Islet of Langerhans (tissue), 1 donor: ENCODE results near the gene TOP3B.

ENCODE experiments used
- FAIRE-seq: peaks from one replicate; lab custom pipeline; 2011; peaks lifted over from hg19 to GRCh38; lab: Jason Lieb, UNC

The TOP3B gene

DNA sequence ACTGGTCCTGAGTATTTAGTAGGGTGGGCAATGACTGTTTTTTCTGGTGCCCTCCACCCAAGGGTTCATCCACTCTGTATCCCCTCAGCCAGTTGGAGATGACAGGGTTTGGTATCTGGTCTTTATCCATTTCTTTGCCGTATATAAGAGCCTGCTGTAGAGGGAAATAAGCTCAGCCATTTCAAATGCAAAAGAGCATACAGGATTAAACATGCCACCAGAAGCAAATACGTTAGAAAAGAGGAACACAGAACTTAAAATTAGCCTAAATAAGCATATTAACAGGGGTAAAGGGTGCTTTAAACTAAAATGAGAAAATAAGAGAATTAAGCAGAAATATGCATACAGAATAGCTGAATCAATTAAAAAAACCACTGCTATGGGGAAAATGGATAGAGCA lies 27.8 kb upstream of the TOP3B start:
- FAIRE-seq = no peak

- no peak for FAIRE-seq
These were observed 27.1 kb upstream of the TOP3B start for GRCh38 chr22:22009661-22010060.

GRCh38 chr22:22006596-22006990 lies 24.0 kb upstream of the TOP3B start:
- FAIRE-seq = no peak

- no peak for FAIRE-seq
These were observed 23.5 kb upstream of the TOP3B start for GRCh38 chr22:22005945-22006595.

GRCh38 chr22:22003233-22003632 lies 20.6 kb upstream of the TOP3B start:
- FAIRE-seq = no peak

DNA sequence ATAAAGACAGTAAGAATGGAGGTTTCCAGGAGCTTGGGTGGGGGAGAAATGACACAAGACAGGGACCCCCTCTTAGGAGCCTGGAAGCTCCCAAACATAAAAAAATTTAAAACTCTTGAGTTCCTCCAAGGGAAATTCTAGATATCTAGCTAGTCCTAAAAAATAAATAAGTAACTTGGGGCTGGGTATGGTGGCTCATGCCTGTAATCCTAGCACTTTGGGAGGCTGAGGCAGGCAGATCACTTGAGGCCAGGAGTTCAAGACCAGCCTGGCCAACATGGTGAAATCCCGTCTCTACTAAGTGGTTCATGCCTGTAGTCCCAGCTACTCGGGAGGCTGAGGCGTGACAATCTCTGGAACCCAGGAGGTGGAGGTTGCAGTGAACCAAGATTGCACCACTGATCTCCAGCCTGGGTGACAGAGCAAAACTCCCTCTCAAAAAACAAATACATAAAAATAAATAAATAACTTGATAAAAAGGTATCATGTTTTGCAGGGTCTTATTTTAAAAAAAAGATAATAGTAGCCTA lies 20.0 kb upstream of the TOP3B start:
- no peak for FAIRE-seq

DNA sequence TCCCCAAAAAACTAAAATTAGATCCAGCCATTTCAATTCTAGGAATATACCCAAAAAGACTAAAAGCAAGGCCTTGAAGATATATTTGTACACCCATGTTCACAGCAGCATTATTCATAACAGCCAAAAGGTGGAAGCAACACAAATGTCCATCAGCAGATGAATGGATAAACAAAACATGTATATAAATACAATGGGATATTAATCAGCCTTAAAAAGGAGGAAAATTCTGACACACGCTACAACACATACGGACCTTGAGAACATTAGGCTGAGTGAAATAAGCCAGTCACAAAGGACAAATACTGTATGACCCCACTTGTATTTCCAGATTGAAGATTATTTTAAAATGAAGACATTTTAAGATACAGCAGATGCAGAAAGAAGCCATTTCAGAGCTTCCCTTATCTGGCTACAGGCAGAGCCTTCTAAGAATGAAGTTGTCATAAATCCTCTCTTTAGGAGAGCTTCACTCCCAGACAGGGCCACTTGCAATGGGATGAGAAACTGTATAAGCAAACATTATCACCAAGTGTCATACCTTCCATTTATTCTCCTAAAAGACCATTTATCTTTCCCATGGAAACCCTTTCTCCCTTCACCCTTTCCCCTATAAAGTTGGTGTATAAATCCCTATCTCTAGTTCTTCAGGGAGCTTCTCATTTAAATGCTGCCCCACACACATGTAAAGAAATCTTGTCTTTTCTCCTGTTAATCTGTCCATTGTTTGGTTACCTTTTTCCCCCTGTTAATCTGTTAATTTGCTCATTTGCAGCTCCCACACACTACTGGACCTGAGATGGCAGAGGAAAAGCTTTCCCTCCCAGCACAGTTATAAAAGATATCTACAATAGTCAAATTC lies 19.3 kb upstream of the TOP3B start:
- no peak for FAIRE-seq

GRCh38 chr22:21998595-21999247 lies 16.1 kb upstream of the TOP3B start:
- no peak for FAIRE-seq

GRCh38 chr22:21996175-21996720 lies 13.7 kb upstream of the TOP3B start:
- no peak for FAIRE-seq

DNA sequence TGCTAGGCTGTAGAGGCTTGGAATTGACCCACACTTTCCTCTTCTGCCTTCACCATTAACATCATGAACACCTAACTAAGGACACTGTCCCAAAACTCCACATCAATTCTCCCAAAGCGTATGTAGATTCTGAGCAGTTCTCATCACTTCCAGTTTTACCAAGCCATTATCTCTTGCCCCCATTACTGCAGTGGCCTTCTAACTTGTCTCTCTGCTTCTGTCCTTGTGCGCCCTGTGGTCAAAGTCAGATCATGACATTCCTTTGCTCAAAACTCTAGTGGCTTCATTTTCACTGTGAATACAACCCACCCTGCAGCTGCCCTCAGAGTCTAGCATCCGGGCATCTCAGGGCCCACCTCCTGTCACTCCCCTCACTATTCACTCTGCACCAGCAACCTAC lies 13.1 kb upstream of the TOP3B start:
- FAIRE-seq = no peak

DNA sequence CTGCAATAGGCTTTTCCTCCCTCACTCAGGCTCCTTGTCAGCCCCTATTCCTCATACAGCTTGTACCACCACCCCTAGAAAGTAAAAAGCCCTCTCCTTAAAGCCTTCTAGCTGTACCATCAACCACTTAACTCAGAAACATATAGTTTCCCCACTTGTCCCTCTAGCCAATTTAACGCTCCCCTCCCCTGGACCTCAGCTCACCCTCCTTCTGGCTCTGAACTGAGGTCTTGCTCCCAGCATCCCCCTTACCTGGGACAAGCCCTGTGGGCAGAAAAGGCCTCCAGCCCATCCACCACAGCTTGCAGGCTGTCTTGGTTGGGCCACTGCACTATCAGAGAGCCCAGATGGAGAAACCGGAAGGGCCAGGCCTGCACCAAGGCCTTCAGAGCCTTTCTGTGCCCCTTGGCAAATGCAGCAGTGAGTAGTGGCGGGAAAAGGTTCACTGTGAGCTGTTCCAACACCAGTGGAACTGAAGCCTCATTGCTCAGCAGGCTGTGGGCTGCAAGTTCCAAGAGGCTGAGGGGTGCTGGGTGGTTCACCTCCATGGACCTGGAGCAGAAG lies 12.4 kb upstream of the TOP3B start:
- no peak for FAIRE-seq

- no peak for FAIRE-seq
These were observed 10.1 kb upstream of the TOP3B start for GRCh38 chr22:21992593-21993237.

GRCh38 chr22:21991774-21992173 lies 9.2 kb upstream of the TOP3B start:
- FAIRE-seq = no peak

- FAIRE-seq = no peak
These were observed 8.7 kb upstream of the TOP3B start for GRCh38 chr22:21991304-21991596.

DNA sequence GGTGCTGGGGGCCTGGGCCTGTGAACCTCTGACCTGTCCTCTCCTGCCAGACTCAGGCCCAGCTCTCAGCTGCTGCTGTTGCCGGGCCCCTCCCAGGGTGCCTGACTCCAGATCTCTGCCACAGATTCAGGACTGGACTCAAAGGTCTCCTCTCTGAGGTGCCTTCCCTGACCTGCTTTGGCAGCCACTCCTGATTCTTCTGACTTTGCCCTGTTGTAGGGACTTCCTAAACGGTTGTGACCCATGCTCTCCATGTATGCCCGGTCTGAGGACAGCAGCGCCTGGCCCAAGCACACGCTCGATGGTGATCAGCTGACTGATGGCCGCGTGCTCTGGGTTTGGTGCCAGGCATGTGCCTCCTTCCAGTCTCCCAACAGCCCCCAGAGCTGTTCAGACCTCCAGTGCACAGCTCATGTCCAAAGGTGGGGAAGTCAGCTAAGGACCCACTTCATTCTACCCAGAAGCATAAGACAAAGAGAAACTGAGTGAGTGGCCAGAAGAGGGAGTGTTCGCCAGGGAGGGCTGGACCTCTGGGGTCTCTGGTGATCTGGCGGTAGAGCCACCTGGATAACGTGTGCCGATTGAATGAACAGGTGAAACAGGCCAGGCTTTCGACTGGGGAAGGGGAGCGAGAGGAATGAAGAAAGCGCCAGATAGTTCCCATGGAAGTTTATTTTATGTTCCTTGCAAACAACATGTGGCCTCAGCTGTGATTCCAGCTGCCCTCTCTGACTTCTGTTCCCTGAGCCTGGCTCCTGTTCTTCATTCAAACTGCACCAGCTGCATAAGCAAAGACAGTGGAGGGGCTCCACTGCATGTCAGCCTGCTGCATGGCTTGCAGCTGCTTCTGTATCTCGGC lies 8.1 kb upstream of the TOP3B start:
- no peak for FAIRE-seq

GRCh38 chr22:21989049-21989448 lies 6.5 kb upstream of the TOP3B start:
- FAIRE-seq = no peak

- no peak for FAIRE-seq
These were observed 2.6 kb upstream of the TOP3B start for GRCh38 chr22:21985214-21985613.

- FAIRE-seq = no peak
These were observed 2.2 kb upstream of the TOP3B start for GRCh38 chr22:21984793-21985192.

- FAIRE-seq = no peak
These were observed 713 bp downstream of the TOP3B start for GRCh38 chr22:21981874-21982273.

GRCh38 chr22:21980547-21980946 lies 2.0 kb downstream of the TOP3B start:
- no peak for FAIRE-seq
